Measurements from ENCODE around the gene GARRE1.

Gene GARRE1

GRCh38 chr19:34235425-34235940 is 18.9 kb upstream of the GARRE1 start:
- DNase-seq, result no peak
- no peak for TF ChIP-seq EZH2 (IDR thresholded peaks at IDR 0.05; ENCODE audit: borderline replicate concordance, low read depth, low read length, severe bottlenecking)
- no peak for TF ChIP-seq CTCF (IDR thresholded peaks at IDR 0.05; ENCODE audit: borderline replicate concordance, extremely low read depth, low read length, poor library complexity, severe bottlenecking)
- peaks cover 3% of the 10 kb centered on the region; the same call in 1 of the 2 replicates for H3K36me3 ChIP-seq (ENCODE audit: insufficient read depth, low read length)
- H3K79me2 ChIP-seq (ENCODE audit: insufficient read depth, low read length), result no peaks in the 10 kb centered on the region
- no peaks in the 10 kb centered on the region for H3K27me3 ChIP-seq (ENCODE audit: insufficient read depth, low read length, poor library complexity)
- no peaks in the 10 kb centered on the region for H3K4me1 ChIP-seq (ENCODE audit: insufficient read depth, low read length)
- H3K4me2 ChIP-seq (ENCODE audit: insufficient read depth, low read length), result no peak overlapping the region
- no peak for ATAC-seq (ENCODE audit: insufficient read depth, low read depth)
- no peak overlapping the region for H3K27ac ChIP-seq (ENCODE audit: low read length)
- H3K4me3 ChIP-seq (ENCODE audit: low read depth in 1 of 2, low read length in 2 of 2), result no peak overlapping the region
- H3K9ac ChIP-seq (ENCODE audit: low read depth, low read length), result no peak overlapping the region
- H2AFZ ChIP-seq (ENCODE audit: low read depth, low read length), result no peak overlapping the region
- no peaks in the 10 kb centered on the region for H3K9me3 ChIP-seq (ENCODE audit: insufficient read depth, low read length, severe bottlenecking)
- H4K20me1 ChIP-seq (ENCODE audit: insufficient read depth, low read length), result peaks cover 8% of the 10 kb centered on the region; the same call in 1 of the 2 replicates

GRCh38 chr19:34236035-34236987 is 18.0 kb upstream of the GARRE1 start:
- Histone ChIP-seq H3K36me3 (ENCODE audit: insufficient read depth, low read length) (no peaks in the 10 kb centered on the region), H3K9me3 (ENCODE audit: insufficient read depth, low read length, severe bottlenecking) (no peaks in the 10 kb centered on the region), H3K27me3 (ENCODE audit: insufficient read depth, low read length, poor library complexity) (no peaks in the 10 kb centered on the region), H3K4me1 (ENCODE audit: insufficient read depth, low read length) (no peaks in the 10 kb centered on the region), H3K27ac (ENCODE audit: low read length) (no peak overlapping the region), H3K9ac (ENCODE audit: low read depth, low read length) (no peak overlapping the region), H2AFZ (ENCODE audit: low read depth, low read length) (no peak overlapping the region), H3K79me2 (ENCODE audit: insufficient read depth, low read length) (no peaks in the 10 kb centered on the region), H3K4me3 (ENCODE audit: low read depth in 1 of 2, low read length in 2 of 2) (no peak overlapping the region), H4K20me1 (ENCODE audit: insufficient read depth, low read length) (peaks cover 8% of the 10 kb centered on the region; the same call in 1 of the 2 replicates), H3K4me2 (ENCODE audit: insufficient read depth, low read length) (no peak overlapping the region)
- TF ChIP-seq EZH2 (IDR thresholded peaks at IDR 0.05; ENCODE audit: borderline replicate concordance, low read depth, low read length, severe bottlenecking) (no peak), CTCF (IDR thresholded peaks at IDR 0.05; ENCODE audit: borderline replicate concordance, extremely low read depth, low read length, poor library complexity, severe bottlenecking) (no peak)
- ATAC-seq (ENCODE audit: insufficient read depth, low read depth), result no peak; the same call in 2 of the 3 replicates
- no peak for DNase-seq

DNA sequence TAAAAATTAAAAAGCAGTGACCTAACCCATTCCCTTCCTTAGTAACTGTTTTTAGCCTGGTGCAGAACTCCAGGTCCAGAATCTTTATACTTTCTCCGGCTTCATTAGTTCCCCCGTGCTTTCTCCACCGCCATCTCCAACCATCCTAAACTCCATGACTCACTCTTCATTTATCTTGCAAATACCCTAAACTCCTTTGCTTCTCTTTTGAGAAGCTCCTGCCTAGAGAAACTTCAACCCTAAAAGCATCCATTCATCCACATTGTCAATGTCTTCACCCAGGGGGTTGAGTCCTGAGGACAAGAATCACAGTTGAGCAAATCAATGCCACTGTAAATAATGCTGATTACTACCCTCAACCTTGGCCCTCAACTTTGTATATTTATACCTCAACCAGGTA is 17.1 kb upstream of the GARRE1 start:
- no peaks in the 10 kb centered on the region for H3K9me3 ChIP-seq (ENCODE audit: insufficient read depth, low read length, severe bottlenecking)
- no peaks in the 10 kb centered on the region for H3K27me3 ChIP-seq (ENCODE audit: insufficient read depth, low read length, poor library complexity)
- no peak overlapping the region for H3K27ac ChIP-seq (ENCODE audit: low read length)
- H3K4me1 ChIP-seq (ENCODE audit: insufficient read depth, low read length), result no peaks in the 10 kb centered on the region
- H3K79me2 ChIP-seq (ENCODE audit: insufficient read depth, low read length), result no peaks in the 10 kb centered on the region
- no peak for ATAC-seq (ENCODE audit: insufficient read depth, low read depth)
- H3K9ac ChIP-seq (ENCODE audit: low read depth, low read length), result no peak overlapping the region
- no peaks in the 10 kb centered on the region for H3K36me3 ChIP-seq (ENCODE audit: insufficient read depth, low read length)
- no peak overlapping the region for H3K4me3 ChIP-seq (ENCODE audit: low read depth in 1 of 2, low read length in 2 of 2)
- no peak overlapping the region for H2AFZ ChIP-seq (ENCODE audit: low read depth, low read length)
- TF ChIP-seq CTCF (IDR thresholded peaks at IDR 0.05; ENCODE audit: borderline replicate concordance, extremely low read depth, low read length, poor library complexity, severe bottlenecking) (no peak), EZH2 (IDR thresholded peaks at IDR 0.05; ENCODE audit: borderline replicate concordance, low read depth, low read length, severe bottlenecking) (no peak)
- peaks cover 8% of the 10 kb centered on the region; the same call in 1 of the 2 replicates for H4K20me1 ChIP-seq (ENCODE audit: insufficient read depth, low read length)
- H3K4me2 ChIP-seq (ENCODE audit: insufficient read depth, low read length), result no peak overlapping the region
- DNase-seq, result no peak
